NCI-H2196 treated with DMSO at 0.1 percent for 48 hours (cell line): ENCODE measurements around the gene ACAN.

Source experiments
- DNase-seq: peaks from one replicate; lab custom pipeline; 2025; ENCODE audit not compliant: unreplicated experiment; lab: John Stamatoyannopoulos, UW

Gene ACAN

DNA sequence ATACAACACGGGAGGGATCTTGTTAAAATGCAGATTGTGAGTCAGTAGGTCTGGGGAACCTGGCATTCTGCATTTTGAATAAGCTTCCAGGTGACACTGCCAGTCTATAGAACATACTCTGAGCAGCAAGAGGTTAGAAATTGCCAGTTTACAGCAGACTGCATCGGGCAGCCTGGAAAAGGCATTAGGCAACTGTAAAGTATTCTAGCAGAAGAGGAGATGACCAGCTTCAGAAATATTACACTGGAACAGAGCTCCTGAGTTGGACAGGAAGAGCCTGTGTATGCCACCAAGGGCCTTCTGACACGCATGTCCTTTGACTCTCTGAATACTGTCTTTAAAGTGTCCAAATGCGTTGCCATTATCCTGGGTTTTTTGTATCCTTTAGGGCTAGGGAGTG, 2.5 kb upstream of the ACAN start:
- no peak for DNase-seq

DNA sequence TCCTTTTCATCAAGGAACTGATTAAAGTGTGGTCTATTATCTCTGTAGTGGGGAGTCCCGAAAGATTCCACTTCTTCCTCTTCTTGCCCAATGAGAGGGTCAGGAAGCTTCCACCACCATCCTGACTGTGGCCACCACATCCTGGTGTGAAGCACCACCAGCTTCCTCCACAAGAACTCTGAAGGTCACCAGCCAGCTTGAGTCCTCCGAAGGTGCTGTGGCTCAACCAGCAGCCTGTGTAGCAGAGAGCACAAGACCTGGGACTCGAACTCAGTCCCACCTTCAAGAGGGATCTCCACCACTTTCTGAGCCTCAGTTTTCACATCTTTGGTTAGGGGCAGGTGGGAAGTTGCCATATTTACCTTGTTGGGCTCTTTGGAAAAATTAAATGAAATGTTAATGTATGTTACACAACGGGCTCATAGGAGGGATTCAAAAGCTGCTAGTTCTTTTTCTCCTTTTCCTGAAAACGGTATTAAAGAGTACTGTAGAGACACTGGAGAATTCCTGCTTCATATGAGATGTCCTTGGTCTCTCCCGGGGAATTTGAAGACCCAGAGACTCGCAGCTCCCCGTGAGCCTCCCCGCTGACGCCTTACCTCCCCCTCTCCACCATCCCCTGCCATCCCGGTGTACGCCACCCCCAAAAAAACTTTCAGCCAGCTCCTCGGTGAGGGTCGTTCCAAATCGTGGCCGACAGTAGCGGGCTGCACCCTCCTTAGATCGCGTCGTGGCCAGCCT, 816 bp upstream of the ACAN start:
- no peak for DNase-seq

DNA sequence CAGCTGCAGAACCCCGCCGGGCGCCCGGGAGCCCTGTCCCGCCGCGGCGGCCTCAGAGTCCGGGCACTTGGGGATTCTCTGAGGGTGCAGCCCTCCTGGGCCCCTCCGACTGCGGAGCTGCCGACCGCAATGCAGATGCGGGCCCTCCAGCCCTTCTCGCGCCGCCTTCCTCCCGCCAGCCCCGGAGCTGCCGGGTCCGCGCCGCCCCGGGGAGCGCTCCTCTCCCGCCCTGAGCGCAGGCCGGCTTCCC, 320 bp upstream of the ACAN start:
- DNase-seq, result no peak

DNA sequence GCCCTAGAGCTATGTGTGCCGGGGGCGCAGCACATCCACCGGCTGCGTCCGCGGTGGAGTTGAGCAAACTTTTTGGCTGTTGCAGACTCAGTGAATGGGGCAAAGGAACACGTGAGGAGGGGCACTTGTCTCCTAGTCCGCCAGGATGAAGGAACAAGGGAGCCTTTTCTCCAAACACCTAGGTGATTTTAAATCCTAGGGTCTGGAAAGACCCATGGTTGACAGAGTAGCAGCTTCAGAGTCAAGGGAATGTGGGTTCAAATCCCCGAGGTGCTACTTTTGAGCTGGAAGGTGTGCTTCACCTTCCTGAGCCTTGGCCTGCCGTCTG, 648 bp downstream of the ACAN start:
- DNase-seq, result no peak

DNA sequence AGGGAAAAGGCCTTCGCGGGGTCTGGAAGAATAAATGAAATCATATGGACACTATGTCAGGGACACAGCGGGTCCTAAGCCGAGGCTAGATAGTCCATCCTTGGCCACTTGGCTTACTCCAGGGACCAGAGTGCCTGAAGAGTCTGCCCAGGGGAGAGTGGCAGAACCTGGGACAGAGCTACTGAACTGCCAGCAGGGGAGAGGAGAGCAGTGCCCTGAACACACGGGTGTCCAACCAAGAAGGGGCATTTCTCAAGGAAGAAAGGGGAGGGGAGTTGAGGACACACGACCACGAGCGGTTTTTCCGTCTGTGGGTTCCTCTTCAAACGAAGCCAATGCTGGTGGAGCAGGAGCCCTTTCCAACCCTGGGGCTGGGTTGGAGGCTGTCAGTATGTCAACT, 1.0 kb downstream of the ACAN start:
- DNase-seq, result no peak

DNA sequence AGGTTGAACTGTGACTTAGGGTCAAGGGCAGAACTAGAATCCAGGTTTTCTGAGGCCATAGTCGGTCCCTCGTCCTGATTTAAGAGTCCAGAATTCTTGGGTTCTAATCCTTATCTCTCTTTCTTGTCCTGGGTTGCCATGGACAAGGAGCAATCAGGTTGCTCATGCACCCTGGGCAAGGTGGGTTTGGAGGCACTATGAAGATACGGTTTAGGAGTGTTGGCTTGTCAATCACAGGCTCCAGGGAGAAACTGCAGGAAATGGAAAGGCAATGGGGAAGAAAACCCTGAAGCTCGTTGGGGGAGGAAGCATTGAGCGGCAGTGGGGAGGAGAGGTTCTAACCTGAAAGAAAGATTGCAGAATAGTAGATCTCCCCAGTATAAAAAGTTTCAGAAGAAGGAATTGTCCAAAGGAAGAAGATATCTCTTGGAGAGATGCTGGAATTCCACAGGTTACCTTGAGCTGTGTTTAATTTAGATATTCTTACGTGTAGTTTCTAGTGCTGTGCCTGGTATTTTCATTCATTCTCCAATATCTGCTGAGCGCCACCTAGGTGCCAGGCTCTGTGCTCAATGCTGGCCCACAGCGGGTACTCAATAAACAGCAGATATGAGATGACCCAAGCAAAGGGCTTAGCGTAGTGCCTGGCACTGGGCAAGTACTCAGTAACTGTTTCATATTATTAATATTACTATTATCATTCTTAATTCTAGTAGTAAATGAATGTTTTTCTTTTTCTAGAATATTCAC, 2.0 kb downstream of the ACAN start:
- no peak for DNase-seq

DNA sequence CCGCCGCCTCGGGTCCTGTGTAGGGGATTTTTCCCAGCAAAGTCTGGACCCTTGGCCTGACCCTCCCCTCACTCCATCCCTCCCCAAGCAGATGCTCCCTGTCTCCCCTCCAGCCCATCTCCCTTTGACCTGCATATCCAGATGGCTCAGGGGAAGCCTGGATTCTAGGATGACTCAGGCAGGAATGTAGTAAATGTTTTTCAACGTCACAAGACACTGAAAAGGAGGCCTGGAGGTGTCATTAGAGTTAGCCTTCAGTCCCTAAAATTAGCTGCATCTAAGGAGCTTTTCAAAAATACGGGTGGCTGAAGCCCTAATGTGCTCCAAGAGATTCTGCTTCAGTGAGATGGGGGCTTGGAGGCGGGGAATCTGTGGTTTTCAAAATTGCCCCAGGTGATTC, 7.2 kb downstream of the ACAN start:
- DNase-seq, result no peak

DNA sequence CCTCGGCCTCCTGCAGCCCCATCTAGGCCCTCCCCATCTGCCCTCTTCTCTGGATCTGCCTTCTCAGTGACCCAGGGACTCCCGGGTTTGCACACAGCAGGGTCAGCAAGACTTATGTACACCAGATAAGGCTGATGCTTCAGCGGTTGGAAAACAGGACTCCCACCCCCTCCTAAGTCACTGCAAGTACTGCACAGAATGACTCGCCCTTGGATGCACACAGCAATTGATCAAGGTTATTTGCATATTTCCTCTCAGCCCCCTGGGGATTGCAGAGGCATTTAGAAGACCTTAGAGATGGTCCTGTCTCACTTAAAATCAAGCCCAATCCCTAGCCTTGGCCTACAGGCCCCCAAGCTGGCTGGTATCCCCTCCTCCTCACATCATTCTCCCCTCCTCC, 8.9 kb downstream of the ACAN start:
- DNase-seq, result no peak

DNA sequence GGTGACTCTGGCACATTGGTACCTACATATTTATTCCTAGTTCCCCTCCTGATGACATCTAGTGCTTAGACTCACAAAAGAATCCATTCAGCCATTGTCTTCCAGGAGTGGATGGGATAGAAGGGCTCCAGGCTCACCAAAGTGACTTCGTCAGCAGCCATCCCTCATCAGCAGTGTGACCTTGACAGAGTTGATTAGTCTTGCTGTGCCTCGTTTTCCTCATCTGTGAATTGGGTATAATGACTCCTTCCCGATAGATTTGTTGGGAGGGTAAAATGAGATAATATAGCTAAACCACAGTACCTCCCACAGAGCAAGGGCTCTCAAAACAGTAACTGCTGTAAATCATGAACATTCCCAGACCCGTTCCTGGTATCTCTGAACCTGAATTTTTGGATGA, 10.7 kb downstream of the ACAN start:
- no peak for DNase-seq

DNA sequence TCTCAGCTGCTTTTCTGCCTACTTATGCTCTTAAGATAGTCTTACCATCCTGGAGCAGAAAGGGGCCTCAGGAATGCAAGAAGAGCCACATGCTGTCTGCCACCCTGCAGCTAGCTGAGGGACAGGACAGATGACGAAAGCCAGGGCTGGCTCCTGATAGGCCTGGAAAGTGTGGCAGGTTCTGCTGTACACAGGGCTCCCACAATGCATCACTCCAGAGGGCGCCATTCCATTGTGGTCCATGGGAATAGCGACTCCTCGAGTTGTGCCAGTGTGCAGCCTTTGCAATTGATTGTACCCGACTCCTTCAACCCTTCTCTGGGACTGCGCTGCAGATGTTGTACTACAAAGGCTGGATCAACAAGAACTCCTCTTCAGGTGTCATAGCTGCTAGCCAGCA, 11.2 kb downstream of the ACAN start:
- DNase-seq, result no peak

DNA sequence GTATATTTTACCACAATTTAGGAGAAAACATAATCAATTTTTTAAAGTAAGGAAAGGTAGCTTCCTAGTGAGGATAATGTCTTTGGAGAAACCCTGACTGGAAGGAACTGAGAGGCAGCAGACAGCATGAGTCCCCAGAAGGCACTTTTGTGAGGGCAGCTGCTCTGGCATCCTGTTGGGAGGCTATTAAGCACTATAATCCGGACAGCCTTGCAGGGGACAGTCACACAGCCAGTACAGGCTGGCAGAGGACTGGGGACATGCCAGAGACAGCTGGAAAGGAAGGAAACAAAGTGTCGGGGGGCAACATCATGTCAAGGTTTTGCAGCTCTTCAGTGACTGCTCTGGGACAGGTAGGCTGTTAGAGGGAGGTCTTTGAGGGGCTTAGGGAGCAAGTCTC, 15.7 kb downstream of the ACAN start:
- no peak for DNase-seq

DNA sequence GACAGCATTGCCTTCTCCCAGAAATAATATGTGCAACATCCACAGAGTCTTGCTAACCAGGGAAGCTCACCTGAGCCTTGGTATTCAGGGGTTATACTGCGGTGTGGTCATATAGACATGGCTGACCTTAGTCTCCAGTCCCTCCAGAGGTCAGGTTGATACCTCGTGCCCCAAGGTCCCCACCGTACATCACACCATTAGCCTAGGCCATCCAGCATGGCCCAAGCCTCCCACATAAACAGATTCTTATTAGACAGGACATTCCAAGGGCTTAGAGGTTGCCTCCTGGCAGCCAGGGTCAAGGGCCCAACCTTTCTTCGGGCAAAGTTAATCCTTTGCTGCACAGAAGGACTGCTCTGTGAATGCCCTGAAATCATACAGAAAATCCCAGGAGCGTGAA, 18.8 kb downstream of the ACAN start:
- DNase-seq, result no peak

DNA sequence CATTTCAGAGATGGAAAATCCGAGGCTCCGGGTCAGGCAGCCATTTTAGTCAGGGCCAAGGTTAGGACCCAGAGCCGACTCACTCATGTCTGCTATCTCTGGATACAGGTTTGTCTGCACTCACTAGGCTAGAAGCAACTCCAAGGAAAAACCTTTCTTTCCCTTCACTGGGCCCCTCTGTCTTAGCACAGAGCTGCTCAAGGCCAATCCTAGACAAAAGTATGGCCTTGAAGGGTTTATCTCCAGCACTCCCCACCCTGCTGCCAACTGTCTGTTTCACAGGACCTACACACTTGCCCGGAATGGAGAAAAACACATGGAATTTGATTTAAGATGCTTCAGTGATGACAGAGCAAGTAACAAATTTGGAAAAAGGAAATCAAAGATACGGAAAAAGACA, 25.6 kb downstream of the ACAN start:
- DNase-seq, result no peak

DNA sequence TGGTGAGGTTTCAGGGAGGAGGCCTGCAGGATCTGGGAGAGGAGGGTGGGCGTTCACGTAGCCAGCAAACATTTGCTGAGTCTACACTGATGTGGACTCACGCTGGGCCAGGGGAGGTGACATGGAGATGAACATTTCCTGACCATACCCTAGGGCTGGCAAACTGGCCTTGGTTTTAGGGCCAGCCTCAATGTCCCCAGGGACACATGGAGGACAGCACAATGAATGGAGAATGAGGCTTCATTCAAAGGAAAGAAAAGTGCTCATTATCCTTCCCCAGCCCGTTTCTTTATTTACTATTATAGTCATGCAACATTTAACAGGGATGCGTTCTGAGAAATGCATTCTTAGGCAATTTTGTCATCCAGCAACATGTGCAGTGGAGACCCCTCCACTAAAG, 26.8 kb downstream of the ACAN start:
- no peak for DNase-seq

DNA sequence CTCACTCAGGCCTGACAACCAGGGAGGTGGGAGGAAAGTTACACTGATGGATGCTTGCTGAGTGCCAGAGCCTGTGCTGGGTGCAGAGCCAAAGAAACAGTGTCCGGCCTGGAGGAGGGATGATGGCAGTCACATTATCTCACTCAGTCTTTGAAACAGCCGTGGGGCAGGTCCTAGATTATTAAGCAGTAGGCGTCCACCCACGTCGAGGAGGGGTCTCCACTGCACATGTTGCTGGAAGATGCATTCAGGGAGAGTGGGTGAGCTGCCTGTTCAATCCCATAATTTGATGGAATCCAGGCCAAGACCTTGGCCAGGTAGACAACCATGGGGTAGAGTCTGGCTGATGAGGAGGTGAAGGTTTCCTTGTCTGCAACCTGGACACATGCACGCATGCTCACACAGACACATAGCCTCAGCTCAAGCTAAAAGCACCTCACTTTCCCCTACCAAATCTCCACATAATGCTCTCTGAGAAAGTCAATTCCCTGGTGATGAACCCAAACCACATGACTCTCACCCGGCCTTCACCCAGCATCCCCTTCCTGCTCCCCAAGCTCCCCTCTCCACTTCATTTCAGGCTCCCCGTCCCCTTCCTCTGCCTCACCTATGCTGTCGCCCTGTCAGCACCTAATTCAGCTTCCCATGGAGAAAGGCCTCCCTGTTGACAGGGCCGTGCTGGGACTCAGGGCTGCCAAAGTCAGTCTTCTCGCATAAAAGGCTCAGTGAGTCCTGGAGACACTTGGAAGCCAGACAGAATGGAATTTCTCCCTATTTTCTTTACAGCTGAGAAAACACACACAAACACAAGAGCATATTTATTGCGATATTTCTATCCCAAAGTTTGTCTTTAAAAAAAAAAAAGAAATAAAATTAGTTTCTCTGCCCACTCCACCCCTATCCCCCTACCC, 29.8 kb downstream of the ACAN start:
- no peak for DNase-seq

DNA sequence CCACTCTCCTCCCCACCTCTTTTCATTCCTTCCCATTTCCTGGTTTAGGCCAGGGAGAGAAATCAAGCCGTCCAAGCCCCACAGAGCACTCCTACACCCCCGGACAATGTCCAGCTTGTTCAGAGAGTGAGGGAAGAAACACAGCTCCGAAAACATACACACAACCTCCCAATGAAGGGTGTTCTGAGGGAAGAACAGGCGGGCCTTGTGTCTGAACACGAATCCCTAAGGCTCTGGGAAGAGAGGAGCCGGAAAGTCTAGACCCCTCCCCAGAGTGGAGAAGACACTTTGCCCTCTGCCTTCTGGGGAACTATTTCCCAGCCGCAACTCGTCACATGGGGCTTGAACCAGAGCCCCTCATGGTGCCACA, 30.5 kb downstream of the ACAN start:
- DNase-seq, result no peak

DNA sequence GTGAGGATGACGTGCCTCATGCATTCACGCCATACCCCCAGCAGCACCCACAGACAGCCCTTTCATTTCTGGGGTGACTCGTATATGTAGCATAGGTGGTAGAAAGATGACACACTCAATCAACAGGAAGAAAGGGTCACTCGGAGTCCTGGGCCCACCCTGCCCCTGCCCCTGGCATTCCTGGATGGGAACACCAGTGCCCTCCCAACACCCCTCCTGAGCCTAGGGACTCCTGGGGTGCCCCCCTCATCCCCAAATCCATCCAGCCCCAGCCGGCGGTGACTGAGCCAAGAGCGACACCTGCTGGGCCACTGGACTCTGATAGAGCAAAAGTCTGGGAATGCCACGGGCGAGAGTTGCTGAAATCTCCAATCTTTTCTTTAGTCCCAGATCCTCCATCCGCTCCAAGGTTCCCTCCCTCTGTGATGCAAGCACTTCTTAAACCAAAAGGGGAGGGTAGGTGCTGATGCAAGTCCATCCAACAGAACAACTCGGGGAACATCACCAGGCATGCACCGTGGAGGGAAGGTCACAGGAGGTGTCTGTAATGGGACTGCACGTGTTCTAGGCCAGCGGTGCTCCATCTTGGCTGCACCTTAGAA, 31.1 kb downstream of the ACAN start:
- no peak for DNase-seq

DNA sequence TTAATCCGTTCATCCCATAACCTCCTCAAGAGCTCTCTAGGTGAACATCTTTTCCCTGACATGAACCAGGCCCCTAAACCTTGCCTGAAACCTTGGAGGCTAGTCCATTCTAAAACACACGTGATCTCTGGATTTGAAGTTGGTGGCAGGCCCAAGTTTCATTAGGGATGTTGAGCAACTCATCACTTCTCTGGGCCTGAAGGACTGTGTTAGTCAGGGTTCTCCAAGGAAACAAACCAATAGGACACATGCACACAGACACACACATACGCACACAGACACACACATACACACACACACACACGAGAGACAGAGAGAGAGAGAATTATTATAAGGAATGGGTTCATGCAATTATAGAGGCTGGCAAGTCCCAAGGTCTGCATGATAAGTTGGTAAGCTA, 31.9 kb downstream of the ACAN start:
- DNase-seq, result no peak

DNA sequence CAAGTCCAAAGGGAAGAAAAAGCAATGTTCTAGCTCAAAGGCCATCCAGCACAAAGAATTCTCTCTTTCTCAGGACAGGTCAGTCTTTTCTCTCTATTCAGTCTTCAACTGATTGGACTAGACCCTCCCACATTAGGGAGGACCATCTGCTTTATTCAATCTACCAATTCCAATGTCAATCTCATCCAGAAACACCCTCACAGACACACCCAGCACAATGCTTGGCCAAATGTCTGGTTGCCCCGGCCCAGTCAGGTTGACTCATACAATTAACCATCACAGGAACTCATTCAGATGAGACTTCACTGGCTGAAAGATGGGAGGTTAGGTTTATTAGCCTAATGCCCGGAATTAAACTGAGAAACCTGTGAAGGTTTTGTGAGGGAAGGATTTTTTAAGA, 32.4 kb downstream of the ACAN start:
- DNase-seq, result no peak

DNA sequence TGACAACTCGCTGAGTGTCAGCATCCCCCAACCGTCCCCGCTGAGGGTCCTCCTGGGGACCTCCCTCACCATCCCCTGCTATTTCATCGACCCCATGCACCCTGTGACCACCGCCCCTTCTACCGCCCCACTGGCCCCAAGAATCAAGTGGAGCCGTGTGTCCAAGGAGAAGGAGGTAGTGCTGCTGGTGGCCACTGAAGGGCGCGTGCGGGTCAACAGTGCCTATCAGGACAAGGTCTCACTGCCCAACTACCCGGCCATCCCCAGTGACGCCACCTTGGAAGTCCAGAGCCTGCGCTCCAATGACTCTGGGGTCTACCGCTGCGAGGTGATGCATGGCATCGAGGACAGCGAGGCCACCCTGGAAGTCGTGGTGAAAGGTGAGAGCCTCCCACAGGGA, 35.4 kb downstream of the ACAN start:
- DNase-seq, result no peak

DNA sequence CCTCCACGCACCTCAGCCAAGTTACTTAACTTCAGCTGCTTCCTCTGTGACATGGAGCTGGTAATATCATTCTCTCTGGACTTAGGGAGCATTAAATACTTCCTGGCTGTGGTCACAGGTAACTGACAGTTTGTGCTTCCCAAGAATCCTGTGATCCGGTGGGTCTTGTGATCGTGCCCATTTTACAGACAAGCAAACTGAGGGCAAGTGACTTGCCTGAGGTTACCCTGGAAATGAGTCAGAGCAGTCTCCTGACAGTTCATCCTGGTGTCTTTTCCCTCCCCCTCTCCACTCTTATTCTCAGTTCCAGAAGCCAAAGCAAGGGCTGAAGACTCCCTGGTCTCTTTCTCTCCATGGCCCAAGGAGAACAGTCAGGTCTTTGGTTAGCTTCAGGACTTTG, 35.9 kb downstream of the ACAN start:
- DNase-seq, result no peak

DNA sequence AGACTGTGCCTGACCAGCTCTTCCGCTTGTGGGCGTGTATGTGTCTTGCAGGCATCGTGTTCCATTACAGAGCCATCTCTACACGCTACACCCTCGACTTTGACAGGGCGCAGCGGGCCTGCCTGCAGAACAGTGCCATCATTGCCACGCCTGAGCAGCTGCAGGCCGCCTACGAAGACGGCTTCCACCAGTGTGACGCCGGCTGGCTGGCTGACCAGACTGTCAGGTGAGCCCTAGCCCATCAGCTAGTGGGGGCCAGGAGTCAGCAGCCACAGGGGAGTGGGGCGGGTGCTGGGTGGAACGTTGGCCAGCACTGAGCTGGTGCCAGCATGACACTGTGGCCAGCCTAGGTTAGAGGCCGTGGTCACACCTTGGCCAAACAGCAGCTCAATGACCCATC, 36.7 kb downstream of the ACAN start:
- DNase-seq, result no peak
